DLD1 (cell line): ENCODE data around the gene DSC1.
"Not testable (repeated sequence)": the region's sequence is repeated elsewhere in the genome, so short reads cannot be mapped to it uniquely, and the experiment has no call there.

Experiments
- in situ Hi-C: cut with HindIII; loops from 2 replicates; pipeline ENCODE4 v1.10.0; 2017; ENCODE audit warnings: low sequenced_read_pairs

DSC1 gene

DNA sequence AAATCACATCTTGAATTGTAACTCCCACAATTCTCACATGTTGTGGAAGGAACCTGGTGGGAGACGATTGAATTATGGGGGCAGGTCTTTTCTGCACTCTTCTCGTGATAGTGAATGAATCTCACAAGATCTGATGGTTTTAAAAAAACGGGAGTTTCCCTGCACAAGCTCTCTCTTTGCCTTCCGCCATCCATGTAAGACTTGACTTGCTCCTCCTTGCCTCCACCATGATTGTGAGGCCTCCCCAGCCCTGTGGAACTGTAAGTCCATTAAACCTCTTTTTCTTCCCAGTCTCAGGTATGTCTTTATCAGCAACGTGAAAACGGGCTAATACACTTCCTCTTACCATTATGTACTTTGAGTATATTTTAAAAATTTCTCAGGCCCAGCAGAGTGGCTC is 14.7 kb upstream of the DSC1 start:
- in situ Hi-C loops: not testable (repeated sequence)

DNA sequence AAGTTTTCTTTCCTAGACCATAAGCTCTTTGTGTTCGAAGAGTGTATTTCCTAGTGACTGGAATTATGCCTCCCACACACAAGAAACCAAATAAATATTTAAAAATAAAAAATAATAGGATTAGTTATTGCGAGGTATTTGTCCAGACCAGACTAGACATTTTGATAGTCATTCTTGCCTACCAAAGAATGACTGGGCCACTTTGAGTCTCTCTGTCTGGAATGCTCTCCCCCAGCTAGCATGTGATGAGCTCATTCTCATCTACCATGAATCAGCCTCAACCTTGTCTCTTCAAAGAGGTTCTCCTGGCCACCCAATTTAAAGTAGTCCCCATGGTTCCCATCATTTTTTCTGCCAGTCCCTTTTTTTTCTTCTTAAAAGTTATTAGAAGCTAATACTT is 13.9 kb upstream of the DSC1 start:
- in situ Hi-C loops: no loop called here

DNA sequence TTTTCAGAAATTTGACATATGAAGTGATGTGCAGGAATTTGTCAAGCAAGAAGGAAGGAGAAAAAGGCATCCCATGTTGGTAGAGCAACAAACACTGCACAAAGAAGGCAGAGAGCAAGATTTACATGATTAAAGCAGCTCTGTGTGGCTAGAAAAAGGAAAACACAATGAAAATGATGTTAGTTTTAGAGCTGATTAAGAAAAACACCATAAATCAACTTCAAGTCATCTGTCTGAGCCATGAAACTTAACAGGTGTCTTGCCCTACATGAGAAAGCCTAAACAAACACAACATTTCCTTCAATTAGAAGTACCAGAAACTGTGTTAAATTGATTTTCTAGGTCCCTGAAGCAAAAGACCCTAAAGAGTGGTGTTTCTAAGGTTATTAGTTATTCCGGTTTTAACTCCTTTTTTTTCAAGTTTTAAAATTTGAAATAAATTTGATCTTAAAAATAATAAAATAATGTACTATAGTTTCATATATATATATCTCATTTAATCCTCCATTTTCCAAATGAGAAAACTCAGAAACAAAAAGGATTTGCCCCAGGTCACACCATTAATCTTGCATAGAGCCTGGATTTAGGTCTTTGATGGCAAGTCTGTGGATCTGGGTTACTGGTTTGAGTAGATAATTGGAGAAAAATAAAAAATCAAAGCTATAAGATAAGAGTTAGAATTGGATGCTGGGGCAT is 8.6 kb upstream of the DSC1 start:
- in situ Hi-C loops: no loop called here

DNA sequence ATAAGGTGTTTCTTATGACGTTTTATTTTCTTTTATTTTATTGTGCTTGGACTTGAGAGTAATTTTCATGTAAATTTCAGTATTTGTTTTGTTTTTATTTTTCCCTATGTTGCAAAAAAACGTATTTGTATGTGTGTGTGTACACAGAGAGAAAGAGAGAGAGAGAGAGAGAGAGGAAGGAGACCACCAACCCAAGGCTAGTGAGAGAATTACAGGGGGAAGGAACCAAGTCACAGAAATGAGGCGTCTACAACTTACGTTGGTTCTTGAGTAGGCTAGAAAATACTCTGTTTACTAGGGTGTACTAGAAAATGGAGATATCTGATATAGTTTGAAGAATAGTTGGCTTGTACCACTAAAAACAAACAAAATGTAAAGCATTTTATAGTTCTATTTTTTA is 7.7 kb upstream of the DSC1 start:
- in situ Hi-C loops: no loop called here

DNA sequence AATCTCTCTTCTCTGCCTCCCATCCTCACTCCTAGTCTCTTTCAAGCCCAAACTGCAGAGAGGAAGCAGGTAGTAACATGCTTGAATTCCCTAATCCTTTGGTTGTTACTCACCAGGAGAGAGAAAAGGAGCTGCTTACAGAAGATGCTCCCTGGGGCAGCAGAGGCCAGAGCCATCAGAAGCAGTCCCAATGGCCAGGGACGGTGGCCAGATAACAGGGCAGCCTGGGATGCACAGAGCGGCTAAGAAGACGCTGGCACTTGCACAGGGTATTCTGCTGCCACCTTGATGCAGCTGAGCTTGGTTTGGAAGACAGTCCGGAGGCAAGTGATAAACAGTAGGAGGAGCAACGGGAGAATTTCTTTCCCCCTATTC is 250 bp downstream of the DSC1 start:
- in situ Hi-C loops: no loop called here

DNA sequence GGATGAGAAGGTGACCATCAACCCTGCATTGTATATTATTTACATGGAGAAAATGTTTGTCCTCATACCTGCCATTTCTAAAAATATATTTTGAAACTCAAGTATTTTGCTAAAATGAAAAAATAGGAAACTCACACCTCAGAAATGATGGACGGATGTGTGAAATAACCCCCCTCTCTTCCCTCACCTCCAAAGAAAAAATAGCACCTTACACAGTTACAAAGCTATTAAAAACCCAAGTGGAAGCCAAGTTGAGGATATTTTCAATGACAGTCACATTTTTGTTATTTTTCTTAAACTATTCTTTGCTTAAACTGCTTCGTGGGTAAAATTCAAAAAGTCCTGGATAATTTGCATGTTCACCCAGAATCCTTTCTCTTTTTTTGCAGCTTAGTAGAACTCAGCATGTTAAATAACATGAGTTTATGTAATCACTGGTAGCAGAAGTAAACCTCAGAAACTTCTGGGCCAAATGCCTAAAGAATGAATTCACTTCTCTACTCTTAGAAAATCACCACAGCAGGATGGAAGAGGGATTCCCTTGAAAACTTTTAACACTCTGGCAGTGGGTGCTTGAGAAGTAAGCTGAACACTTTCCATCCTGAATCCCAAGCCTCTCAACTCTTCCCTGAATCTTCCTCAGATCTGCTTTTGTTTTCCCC is 768 bp downstream of the DSC1 start:
- in situ Hi-C loops: no loop called here

DNA sequence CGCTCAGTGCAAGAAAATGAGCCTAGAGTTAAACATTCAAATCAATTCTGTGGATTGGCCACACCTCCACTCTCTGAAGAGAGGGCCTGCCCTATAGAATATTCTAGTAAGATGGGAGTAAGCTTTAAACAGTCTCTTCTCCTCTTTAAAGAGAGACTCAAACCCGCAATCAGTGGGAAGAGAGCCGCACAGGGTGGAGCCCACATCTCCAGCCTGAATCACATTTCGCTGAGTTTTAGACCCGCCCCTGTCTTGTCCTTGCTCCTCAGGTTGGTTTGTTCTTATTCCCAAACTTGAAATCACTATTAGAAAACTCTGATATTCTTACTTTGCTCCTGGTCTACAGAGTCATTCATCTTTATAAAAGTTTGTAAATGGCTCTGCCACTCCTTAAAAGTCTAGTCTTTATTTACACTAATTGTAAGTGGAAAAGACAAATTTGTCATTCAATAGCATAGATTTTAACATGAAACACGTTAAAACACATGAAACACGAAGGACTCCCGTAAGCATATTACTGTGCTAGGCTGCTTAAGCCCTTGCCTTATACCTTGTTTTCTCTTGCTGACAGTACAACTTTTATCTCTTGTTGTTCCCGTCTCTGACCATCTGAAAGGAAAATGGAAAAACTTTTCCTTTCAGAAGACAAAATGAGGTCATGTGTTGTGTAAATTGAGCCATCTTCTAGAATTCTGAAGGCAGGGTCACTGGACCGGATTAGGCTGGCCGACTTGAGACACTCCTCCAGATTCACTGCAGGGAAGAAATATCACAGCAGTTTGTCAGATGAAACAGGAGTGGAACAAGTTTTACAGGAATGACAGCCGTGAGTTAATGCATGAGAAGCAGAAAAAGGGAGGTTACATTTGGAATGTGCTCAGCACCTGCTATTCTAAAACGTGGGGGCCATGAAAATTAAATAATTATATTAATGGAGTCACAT is 5.6 kb downstream of the DSC1 start:
- in situ Hi-C loops: no loop called here

DNA sequence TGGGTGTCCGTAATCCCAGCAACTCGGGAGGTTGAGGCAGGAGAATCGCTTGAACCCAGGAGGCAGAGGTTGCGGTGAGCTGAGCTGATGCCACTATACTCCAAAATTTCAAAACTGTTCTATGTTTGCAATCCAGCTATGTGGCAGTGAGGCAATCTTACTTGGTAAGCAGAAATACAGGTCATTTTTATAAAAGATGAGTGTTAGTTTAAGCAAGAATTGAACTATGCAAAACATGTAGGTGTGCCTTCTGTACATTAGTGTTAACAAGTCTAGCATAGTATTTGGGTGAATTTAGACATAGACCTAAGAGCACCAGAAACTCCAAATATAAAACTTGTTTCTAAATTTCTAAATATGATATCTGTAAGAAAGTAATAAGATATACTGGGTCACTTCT is 7.2 kb downstream of the DSC1 start:
- in situ Hi-C loops: no loop called here

DNA sequence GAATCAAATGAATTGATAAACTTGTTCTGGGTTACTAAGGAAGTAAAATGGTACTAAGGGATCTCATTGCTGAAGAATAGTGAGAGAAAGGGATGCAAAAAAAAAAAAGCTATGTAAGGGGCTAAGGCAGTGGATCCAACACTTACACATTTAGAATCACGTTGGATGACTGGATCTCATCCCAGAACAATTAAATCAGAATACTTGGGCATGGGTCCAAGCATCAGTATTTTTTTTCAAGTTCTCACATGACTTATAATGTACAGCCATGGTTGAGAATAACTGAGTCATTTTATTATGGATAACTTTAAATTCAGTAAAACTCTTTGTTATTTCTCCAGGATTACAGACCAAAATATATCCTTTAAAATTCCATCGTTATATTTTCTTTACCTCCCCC is 8.5 kb downstream of the DSC1 start:
- in situ Hi-C loops: no loop called here

DNA sequence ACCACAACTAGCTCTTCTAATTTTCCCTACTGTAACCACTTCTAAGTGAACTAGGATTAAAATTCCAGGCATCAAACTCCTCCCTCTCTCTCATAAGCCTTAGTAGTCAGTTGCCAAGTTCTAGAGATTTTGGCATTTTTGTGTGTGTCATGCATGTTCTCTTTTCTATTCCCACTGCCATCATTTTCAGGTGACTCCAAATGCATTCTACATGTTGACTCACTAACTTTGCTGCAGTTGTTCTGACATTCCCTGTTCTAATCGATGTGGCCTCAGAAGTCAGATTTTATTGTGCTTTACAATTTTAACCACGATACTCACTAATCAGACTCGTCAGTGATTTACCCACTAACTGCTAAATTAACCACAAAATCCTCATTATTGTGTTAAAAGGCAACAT is 13.3 kb downstream of the DSC1 start:
- in situ Hi-C loops: no loop called here

DNA sequence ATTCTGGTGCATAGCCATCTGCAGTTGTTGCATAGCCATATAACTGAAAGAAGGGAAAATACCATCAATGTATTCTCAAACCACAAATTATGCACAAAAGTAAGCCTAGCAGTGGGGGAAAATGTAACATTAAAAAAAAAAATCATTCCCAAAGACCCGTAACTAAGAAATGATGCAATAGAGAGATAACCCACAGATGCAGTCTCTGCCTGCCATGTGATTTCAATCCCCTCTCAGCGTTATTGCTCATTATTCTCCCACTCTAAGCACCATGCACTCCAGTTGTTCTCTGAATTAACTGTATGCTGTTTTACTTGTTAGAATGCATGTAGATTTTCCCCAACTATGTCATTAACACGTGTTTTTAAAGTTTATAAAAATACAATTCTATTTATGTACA is 14.1 kb downstream of the DSC1 start:
- in situ Hi-C loops: no loop called here

DNA sequence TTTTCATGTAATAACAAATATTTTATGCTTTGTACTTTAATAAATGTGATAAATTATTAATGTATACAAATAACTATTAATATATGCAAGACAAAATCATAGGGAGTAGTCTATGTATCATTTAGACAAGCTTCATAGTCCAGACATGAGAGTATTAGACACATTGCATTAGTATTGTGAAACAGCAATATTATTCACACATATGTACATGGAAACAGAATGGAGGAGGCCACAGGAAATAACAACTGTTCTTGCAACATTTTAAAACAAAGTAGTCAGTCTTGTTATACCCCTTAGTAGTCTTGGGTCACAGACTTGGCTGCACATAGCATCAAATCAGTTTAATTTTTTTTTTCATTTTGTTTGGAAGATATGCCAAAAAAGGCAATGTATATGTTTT is 15.8 kb downstream of the DSC1 start:
- in situ Hi-C loops: no loop called here

DNA sequence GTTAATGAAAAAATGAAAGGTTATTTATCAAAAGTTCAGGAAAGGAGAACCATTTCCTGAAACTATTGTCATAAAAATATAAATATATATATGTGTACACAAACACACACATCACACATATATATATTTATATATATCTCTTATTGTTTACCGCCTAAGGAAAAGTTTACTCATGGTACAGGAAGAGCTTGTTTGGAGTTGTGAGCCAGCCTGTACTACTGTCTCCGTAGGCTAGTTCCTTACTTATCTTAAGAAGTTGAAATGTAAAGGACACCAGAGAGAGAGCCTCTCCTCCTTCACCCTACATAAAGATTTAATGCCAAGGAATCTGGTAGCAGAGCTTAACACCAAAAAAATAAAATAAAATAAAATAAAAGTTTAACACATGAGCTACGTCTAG is 19.6 kb downstream of the DSC1 start:
- in situ Hi-C loops: no loop called here

DNA sequence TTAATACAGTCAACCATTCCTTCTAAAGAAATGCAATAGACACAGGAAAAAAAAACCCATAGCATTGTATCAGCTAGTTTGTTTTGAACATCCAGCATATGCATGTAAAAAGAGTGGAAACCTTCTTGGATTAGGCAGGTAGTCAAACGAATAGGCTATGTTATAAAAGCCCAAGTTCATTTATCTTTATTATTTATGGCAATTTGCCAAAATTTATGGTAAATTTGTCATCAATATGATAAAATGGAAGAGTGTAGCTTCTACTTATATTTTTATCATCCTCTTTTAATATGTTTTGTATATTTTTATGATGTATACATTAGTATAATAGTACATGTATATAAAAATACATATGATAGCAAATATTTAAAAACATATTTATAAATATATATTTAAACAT is 23.9 kb downstream of the DSC1 start:
- in situ Hi-C loops: no loop called here

DNA sequence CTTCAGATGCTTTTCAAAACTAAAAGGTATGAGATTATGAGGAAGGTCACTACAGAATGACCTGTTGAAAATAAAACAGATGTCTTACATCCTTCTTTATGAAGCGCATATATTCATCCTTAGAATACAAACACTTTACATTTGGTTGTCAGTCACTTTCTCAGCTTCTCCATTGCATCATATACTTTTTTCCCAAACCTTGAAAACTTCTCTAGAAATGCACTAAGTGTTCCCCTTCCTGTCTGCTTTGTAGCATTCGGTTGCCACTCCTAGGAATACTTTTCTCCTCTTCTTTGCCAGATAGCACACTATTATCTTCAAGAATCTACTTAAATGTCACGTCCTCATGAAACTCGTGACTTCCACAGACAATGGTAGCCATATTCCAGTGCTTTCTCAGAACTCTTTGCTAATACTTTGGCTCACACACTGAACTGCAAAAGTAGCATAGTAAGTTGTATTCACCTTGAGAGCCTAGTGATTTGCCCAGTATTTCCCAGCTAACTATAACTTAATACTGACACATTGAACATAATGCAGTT is 27.6 kb downstream of the DSC1 start:
- in situ Hi-C loops: no loop called here

DNA sequence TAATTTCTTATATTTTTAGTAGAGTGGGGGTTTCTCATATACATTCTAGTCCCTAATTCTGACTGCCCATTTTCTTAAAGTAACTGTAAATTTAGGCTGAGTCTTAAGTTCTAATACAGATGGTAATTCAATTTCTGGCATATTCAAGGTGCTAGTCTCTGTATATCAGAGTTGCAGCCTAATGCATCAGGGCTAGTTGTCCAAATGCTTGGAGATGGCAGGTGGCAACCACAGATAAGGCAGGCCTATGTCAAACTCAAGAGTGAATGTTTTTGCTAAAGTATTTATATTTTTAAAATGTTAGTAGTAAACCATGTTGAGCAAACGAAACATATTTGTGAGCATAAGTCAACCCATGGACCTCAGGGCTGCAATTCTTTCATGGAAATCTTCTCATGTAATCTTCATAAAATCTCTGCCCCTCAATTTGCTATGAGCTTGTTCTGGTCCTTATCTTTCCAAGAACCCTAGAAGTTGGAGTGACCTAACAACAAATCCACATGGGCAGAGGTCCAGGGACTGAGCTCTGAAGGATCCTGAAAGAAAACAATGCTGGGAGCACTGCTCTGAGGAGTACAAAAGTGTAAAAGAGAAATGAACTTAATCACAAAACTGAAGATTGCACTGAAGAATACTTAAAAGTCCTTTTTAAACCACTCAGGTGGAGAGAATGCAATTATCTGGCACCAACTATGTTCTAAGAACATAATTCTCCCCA is 33.1 kb downstream of the DSC1 start:
- in situ Hi-C loops: no loop called here

DNA sequence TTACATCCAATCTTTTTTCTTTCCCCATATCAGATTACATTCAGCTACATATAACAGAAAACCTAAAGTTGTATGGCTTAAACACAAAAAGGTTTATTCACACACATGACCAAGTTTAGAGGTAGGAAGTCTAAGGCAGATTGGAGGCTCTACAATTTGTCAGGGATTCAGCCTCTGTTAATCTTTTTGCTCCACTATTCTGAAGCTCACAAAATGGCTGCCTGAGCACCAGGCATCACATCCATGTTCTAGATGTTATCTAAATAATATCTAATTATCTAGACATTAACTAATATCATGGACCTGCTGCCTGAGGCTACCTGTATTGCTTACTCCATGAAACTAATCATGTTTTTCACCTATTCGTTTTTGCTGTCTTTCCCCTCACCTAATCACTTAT is 36.8 kb downstream of the DSC1 start:
- in situ Hi-C loops: no loop called here

DNA sequence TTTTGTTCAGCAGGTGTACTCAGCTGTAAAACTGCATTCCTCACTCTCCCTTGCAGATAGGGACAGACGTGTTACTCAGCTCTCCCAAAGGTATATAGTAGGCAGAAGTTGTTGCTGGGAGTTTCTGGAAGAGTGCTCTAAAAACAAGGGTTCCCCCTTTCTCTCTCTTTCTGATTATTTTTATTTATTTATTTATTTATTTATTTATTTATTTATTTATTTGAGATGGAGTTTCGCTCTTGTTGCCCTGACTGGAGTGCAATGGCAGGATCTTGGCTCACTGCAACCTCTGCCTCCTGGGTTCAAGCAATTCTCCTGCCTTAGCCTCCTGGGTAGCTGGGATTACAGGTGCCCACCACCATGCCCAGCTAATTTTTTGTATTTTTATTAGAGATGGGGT is 39.5 kb downstream of the DSC1 start:
- in situ Hi-C loops: not testable (repeated sequence)

DNA sequence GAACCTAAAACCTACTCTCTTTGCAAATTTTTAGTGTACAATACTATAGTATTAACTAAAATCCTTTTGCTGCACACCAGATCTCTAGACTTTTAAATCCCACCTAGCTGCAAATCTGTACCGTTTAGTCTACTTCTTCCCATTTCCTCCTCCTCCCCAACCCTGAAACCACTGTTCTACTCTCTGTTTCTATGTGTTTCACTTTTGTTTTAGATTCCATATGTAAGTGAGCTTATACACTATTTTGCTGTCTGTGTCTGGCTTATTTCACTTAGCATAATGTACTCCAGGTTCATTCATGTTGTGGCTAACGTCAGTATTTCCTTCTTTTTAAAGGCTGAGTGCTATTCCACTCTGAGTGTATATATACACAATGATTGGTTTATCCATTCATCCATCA is 42.1 kb downstream of the DSC1 start:
- in situ Hi-C loops: no loop called here

DNA sequence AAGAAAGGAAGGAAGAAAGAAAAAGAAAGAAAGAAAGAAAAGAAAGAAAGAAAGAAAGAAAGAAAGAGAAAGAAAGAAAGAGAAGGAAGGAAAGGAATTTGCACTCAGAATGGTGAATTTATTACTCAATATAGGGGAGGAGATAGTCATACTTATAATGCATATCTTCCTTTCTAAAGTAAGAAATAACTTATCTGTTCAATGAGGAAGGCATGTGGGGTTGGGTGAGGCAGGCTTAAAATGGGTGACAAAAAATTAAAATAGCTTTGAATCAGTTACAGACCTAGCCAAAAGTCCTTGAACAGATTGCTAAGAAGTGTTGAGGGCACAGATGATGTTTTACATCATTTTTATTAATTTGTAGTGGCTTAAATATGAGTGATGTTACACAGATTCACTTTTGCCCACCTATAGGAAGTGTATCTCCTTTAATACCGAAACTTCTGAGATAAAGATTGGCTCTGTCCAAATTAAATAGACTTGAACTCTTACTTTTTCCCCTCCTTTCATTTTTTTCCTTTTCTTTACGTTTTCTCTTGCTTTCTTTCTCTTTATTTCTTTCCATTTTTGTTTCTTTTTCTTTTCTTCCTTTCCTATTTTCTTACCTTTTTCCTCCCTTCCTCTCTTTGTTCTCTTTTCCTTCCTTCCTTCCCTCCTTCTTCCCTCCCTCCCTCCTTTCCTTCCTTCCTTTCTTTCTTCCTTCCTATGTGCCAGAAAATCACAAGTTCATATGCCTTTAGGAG is 45.6 kb downstream of the DSC1 start:
- in situ Hi-C loops: no loop called here
